GM21381 (cell line): Measurements from ENCODE around the gene TNFRSF14.

Experiments
- ATAC-seq: cut with Tn5 transposase; IDR thresholded peaks from one replicate; pipeline ENCODE4 v1.9.1; 2021; ENCODE audit warnings: mild to moderate bottlenecking, moderate library complexity; ENCODE audit not compliant: unreplicated experiment

The TNFRSF14 gene

DNA sequence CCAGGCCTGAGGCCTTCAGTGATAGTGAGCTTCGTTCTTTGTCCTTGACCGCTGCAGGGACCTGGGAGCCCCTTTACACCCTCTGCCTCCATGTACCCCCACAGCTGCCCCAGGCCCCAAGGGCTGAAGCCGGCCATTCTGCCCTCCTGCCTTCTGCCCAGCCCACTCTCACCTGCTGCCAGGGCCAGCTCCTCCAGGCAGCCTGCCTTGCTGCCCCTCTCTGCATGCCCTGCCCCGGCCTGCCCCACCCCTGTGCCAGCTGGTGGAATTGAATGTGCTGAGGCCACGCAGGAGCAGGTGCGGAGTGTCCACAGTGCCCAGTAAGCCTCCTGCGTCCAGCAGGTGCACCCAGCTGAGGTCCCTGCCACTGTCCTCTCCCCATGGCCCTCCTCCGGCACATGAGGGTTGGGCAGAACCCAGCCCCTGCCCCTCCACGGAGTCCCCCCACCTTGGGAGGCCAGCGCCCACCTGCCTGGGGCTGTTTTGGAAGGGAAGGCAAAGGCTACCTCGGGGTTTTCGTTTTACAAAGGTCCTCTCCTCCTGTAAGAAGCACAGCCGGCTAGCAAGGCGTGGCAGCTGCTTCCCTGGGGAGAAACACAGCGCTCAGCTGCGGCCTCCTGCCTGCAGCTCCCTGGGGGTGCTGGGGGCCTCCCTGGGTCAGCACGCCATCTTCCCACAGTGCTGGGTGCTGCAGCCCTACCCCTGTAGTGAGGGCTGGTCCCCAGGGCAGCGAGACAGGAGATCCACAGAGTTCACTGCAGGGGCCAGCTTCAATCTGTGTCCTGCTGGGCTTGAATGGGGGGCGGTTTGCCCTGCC lies 55.7 kb downstream of the TNFRSF14 start:
- ATAC-seq, result no peak

DNA sequence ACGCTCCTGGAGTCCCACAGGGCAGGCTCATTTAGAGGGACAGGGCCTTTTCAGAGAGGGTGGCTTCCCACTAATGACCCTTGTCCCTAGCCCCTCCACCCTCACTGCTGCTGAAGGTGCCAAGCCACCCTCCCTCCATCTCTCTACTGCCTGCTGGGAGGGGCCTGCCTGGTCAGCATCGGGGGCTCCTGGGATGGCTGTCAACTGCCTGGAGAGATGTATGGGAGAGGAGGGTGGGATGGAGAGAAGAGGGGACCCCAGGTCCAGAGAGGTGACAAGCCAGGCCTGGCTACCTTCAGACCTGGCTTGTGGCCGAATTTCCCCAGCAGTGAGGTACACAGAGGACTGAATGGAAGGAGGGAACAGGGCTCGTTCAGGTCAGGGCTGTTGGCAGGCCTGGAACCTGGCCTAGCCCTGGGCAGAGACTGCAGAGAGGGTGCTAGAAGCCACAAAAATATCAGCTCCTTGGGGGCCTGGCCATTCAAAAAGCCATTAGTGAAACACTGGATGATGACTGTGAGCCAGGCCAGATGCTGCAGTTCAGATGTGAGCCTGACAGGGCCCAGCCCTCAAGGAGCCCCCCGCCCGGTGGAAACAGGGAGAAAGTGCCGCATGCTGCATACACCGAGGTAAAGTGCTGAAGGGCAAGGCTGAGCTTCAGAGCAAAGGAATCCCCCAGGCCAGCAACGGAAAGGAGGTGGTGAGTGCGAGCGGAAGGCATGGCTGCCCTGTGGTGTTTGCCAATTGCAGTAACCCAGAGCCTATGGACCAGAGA lies 56.6 kb downstream of the TNFRSF14 start:
- no peak for ATAC-seq
